ENCODE results near the gene HDAC4.

GRCh38 chr2:239438368-239438767 lies 37.5 kb upstream of the HDAC4 start:
- TF ChIP-seq EZH2 (IDR thresholded peaks at IDR 0.05; ENCODE audit: low read length) (no peak), CTCF (optimal IDR thresholded peaks at IDR 0.05 in 1 of 3, IDR thresholded peaks at IDR 0.05 in 1 of 3, conservative IDR thresholded peaks at IDR 0.05 in 1 of 3; ENCODE audit: extremely low read depth in 1 of 3, insufficient read depth in 2 of 3, low read length in 3 of 3) (no peak)
